B cell (primary cell): ENCODE data around the gene TMEM52. TPM values are rescaled to one million over a fixed set of nuclear protein-coding genes. Genes with fewer than 3 reads are reported as not detected.

Source experiments
- ATAC-seq: fragments of 200-7000 bp; cut with Tn5 transposase; one replicate; pipeline ENCODE4 v1.10.0; 2021; ENCODE audit warnings: low read depth, mild to moderate bottlenecking, moderate number of reproducible peaks, moderate library complexity
- CTCF ChIA-PET: fragments of 350-600 bp; sonication (Branson Sonifier 250); formaldehyde crosslinking; loops from one replicate; lab custom pipeline; 2021; ENCODE audit warnings: antibody characterized with exemption, inconsistent platforms; lab: Charles Lee
- POLR2A ChIA-PET: fragments of 350-600 bp; sonication (Branson Sonifier 250); formaldehyde crosslinking; loops from one replicate; lab custom pipeline; 2021; ENCODE audit warnings: antibody characterized with exemption; lab: Charles Lee
- DNase-seq: peaks from one replicate; pipeline ENCODE4 v3.0.0; 2013
- H2AFZ ChIP-seq: 2 replicates; pipeline ENCODE4 v1.6.1; 2012; ENCODE audit warnings: mild to moderate bottlenecking, low read depth, low read length; ENCODE audit not compliant: insufficient read depth, poor library complexity, severe bottlenecking
- H3K27ac ChIP-seq, 2 donors: 1 replicate in 1 of 2; 2 replicates in 1 of 2; pipeline ENCODE4 v1.5.1; 2012 to 2013; ENCODE audit warnings: low read length in 2 of 2, mild to moderate bottlenecking in 2 of 2, moderate library complexity in 1 of 2
- H3K27me3 ChIP-seq, 4 experiments: fragments of 200-600 bp in 1 of 4; sonication (generic) in 1 of 4; replicated peaks in 1 of 4; 1 replicate in 2 of 4; 2 replicates in 2 of 4; pipeline versions ENCODE4 v1.6.1 to v1.7.0; 2013 to 2016; ENCODE audit warnings: low read length in 3 of 4, mild to moderate bottlenecking in 2 of 4, mixed read lengths in 1 of 4, moderate library complexity in 1 of 4; ENCODE audit not compliant: insufficient read depth in 4 of 4, control insufficient read depth in 3 of 4; ENCODE audit errors: control extremely low read depth in 1 of 4
- H3K36me3 ChIP-seq, 2 experiments: replicated peaks in 1 of 2; 1 replicate in 1 of 2; 2 replicates in 1 of 2; pipeline versions ENCODE4 v1.6.1 to v1.7.1; 2013; ENCODE audit warnings: low read length in 1 of 2; ENCODE audit not compliant: insufficient read depth in 2 of 2, control insufficient read depth in 1 of 2; ENCODE audit errors: control extremely low read depth in 1 of 2, extremely low read depth in 1 of 2
- H3K4me1 ChIP-seq, 2 donors: fragments of 200-600 bp in 1 of 2; sonication (generic) in 1 of 2; 1 replicate in 1 of 2; 2 replicates in 1 of 2; pipeline versions ENCODE4 v1.5.1 to v1.6.1; 2013 to 2017; ENCODE audit warnings: low read length in 2 of 2; ENCODE audit not compliant: control insufficient read depth in 2 of 2, insufficient read depth in 2 of 2
- H3K4me2 ChIP-seq: replicated peaks from 2 replicates; pipeline ENCODE3; 2012; ENCODE audit warnings: mild to moderate bottlenecking, low read depth, low read length; ENCODE audit not compliant: poor library complexity, severe bottlenecking
- H3K4me3 ChIP-seq, 5 experiments: fragments of 200-600 bp in 1 of 5; sonication (generic) in 1 of 5; 1 replicate in 3 of 5; 2 replicates in 2 of 5; pipeline versions ENCODE4 v1.5.1 to v1.7.0; 2011 to 2016; ENCODE audit warnings: low read length in 4 of 5, mild to moderate bottlenecking in 4 of 5, low read depth in 2 of 5, control low read depth in 1 of 5, moderate library complexity in 1 of 5; ENCODE audit not compliant: insufficient read depth in 1 of 5; ENCODE audit errors: control extremely low read depth in 1 of 5, extremely low read depth in 1 of 5
- H3K79me2 ChIP-seq: fragments of 200-600 bp; sonication (generic); one replicate; pipeline ENCODE4 v1.6.0; 2016; ENCODE audit warnings: low read length; ENCODE audit not compliant: control insufficient read depth, insufficient read depth
- H3K9ac ChIP-seq: fragments of 200-600 bp; sonication (generic); 2 replicates; pipeline ENCODE4 v1.6.1; 2017; ENCODE audit warnings: mild to moderate bottlenecking, low read length, moderate library complexity
- H3K9me3 ChIP-seq, 3 donors: one replicate each; pipeline versions ENCODE4 v1.6.1 to v1.7.1; 2013; ENCODE audit warnings: low read length in 2 of 3; ENCODE audit not compliant: control insufficient read depth in 2 of 3, insufficient read depth in 1 of 3; ENCODE audit errors: control extremely low read depth in 1 of 3
- H4K20me1 ChIP-seq: 2 replicates; pipeline ENCODE4 v1.6.0; 2012; ENCODE audit warnings: mild to moderate bottlenecking, low read length; ENCODE audit not compliant: insufficient read depth, control insufficient read depth, poor library complexity, severe bottlenecking
- H3K27ac Mint-ChIP-seq: one replicate; pipeline ENCODE4 v1.8.0; 2021; ENCODE audit warnings: mixed read lengths
- H3K27me3 Mint-ChIP-seq: one replicate; pipeline ENCODE4 v1.8.0; 2021; ENCODE audit warnings: mixed read lengths
- H3K4me1 Mint-ChIP-seq: one replicate; pipeline ENCODE4 v1.8.0; 2021; ENCODE audit warnings: mixed read lengths
- H3K4me3 Mint-ChIP-seq: one replicate; pipeline ENCODE4 v1.8.0; 2021; ENCODE audit warnings: mixed read lengths
- H3K9me3 Mint-ChIP-seq: one replicate; pipeline ENCODE4 v1.8.0; 2022; ENCODE audit warnings: mixed read lengths; ENCODE audit not compliant: insufficient read depth
- EZH2 ChIP-seq: IDR thresholded peaks from 2 replicates; pipeline ENCODE4 v1.6.1; 2012; ENCODE audit warnings: borderline replicate concordance, low read depth, mild to moderate bottlenecking, moderate library complexity, low read length; ENCODE audit not compliant: insufficient read depth, poor library complexity, severe bottlenecking
- WGBS: methylation state at CpG from one replicate; pipeline ENCODE4 v1.1.5; 2013; ENCODE audit warnings: missing lambda C conversion rate; ENCODE audit not compliant: insufficient coverage; 5-methylcytosine and 5-hydroxymethylcytosine counted together
- intact Hi-C: fragments of 100-400 bp; cut with micrococcal nuclease; formaldehyde crosslinking; loops from one replicate; pipeline ENCODE4 v1.10.0; 2022
- polyA plus RNA-seq: library from polyadenylated mRNA; depleted of rRNA; stranded (reverse); fragments of >200 nt; gene quantifications from 2 replicates; pipeline ENCODE4 v1.2.3, GENCODE V29; 2012
- total RNA-seq, 2 donors: library from RNA; stranded (reverse); fragments of 120-200 nt in 1 of 2; gene quantifications; 1 replicate in 1 of 2; 2 replicates in 1 of 2; pipeline versions ENCODE4 v1.2.3 to v1.2.4, GENCODE V29; 2013 to 2022
- TF ChIP-seq, protein P1 (sequence below): fragments of 200-600 bp; IDR thresholded peaks from one replicate; pipeline ENCODE4 v1.8.0; 2022; ENCODE audit warnings: antibody characterized with exemption, mild to moderate bottlenecking

TMEM52 gene
- total and polyA plus RNA-seq, 2 donors (not counting 1 experiment from before 2014, with no cell fraction given): 0.69 to 1.00 TPM

DNA sequence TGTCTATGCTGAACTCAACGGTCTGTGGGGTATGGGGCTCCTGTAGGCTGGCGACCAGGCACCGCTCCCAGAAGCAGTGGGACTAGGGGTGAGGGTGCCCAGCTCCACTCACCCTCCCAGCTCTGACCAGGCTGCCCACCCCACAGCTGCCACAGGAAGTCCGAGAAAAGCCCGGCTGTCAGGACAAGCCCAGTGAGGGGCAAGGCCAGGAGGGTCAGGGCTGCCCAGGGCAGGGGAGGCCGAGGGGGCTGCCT is 3.5 kb upstream of the TMEM52 start:
- Mint-ChIP-seq H3K4me3 (no peak overlapping the region), H3K27me3 (peaks cover 7% of the 10 kb centered on the region), H3K4me1 (peaks cover 4% of the 10 kb centered on the region), H3K9me3 (no peaks in the 10 kb centered on the region), H3K27ac (no peak overlapping the region)
- intact Hi-C loops: no loop called here
- CTCF ChIA-PET: no interaction called here
- no peaks in the 10 kb centered on the region for H4K20me1 ChIP-seq
- ATAC-seq (no peak), DNase-seq (no peak)
- peaks cover 0 to 16% (median 0%) of the 10 kb centered on the region in 4 experiments for H3K27me3 ChIP-seq
- H2AFZ ChIP-seq: no peak overlapping the region
- 92% methylated on average over 4 of the region's 6 CpGs for WGBS
- H3K4me3 ChIP-seq: no peak overlapping the region
- TF ChIP-seq, protein P1, sequence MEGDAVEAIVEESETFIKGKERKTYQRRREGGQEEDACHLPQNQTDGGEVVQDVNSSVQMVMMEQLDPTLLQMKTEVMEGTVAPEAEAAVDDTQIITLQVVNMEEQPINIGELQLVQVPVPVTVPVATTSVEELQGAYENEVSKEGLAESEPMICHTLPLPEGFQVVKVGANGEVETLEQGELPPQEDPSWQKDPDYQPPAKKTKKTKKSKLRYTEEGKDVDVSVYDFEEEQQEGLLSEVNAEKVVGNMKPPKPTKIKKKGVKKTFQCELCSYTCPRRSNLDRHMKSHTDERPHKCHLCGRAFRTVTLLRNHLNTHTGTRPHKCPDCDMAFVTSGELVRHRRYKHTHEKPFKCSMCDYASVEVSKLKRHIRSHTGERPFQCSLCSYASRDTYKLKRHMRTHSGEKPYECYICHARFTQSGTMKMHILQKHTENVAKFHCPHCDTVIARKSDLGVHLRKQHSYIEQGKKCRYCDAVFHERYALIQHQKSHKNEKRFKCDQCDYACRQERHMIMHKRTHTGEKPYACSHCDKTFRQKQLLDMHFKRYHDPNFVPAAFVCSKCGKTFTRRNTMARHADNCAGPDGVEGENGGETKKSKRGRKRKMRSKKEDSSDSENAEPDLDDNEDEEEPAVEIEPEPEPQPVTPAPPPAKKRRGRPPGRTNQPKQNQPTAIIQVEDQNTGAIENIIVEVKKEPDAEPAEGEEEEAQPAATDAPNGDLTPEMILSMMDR: no peak
- no peak for TF ChIP-seq EZH2
- no peak overlapping the region for H3K27ac ChIP-seq
- H3K4me1 ChIP-seq: peaks cover 12 to 20% of the 10 kb centered on the region in 2 donors
- no peaks in the 10 kb centered on the region for H3K79me2 ChIP-seq
- H3K36me3 ChIP-seq: no peaks in the 10 kb centered on the region
- peaks cover 0 to 5% (median 0%) of the 10 kb centered on the region in 3 donors for H3K9me3 ChIP-seq
- no peak overlapping the region for H3K9ac ChIP-seq
- POLR2A ChIA-PET: no interaction called here
- H3K4me2 ChIP-seq: no peak overlapping the region

DNA sequence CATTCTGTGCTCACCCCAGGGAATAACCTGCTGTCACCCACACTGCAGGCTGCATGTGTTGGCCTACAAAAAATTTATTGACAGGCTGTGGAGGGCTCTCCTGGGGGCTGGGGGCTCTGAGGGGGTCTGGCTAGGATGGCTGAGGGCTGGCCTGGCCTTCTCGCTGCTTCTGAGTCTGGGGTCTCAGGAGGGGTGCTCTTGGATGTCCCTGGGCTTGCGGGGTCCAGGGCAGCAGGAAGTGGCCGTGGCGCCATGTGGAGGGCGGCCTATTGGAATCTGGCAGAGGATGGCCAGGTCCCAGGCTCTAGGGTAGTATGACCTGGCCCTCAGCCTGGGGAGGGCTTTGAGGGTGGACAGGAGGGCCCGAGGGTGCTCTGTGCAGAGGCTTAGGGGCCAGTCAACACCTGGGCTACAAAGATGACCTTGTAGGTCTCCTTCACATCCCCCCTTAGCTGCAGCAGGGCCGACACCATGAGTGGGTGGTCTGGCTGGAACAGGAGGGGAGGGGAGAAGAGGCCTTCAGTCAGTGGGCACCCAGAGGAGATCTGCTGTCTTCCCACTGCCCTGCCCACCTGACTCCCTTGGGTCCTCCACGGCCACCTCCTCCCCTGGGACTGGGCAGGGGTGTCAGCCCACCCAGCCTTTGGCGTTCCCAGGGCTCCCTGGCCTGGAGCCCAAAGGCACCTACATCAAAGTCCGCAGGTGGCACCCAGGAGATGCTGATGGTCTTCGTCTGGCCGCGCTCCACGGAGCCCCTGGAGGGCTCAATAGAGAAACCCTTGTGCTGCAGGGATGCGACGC is 3.0 kb upstream of the TMEM52 start:
- no peaks in the 10 kb centered on the region for H3K79me2 ChIP-seq
- H3K4me1 ChIP-seq: peaks cover 12 to 22% of the 10 kb centered on the region in 2 donors
- intact Hi-C loops: no loop called here
- ChIA-PET POLR2A (no interaction called here), CTCF (no interaction called here)
- H3K27ac ChIP-seq: no peak overlapping the region
- H3K27ac Mint-ChIP-seq: no peak overlapping the region
- no peak overlapping the region for H2AFZ ChIP-seq
- peaks cover 4% of the 10 kb centered on the region for H3K4me1 Mint-ChIP-seq
- H3K9me3 ChIP-seq: peaks cover 0 to 5% (median 0%) of the 10 kb centered on the region in 3 donors
- peaks cover 0 to 16% (median 0%) of the 10 kb centered on the region in 4 experiments for H3K27me3 ChIP-seq
- TF ChIP-seq, protein P1: no peak
- TF ChIP-seq EZH2: no peak
- no peaks in the 10 kb centered on the region for H4K20me1 ChIP-seq
- H3K4me3 ChIP-seq: no peak overlapping the region
- H3K9ac ChIP-seq: no peak overlapping the region
- H3K4me3 Mint-ChIP-seq: no peak overlapping the region
- H3K4me2 ChIP-seq: no peak overlapping the region
- DNase-seq: peak; percentile 26
- WGBS: 88% methylated on average over 14 of the region's 16 CpGs
- no peak for ATAC-seq
- no peaks in the 10 kb centered on the region for H3K36me3 ChIP-seq
- peaks cover 7% of the 10 kb centered on the region for H3K27me3 Mint-ChIP-seq
- no peaks in the 10 kb centered on the region for H3K9me3 Mint-ChIP-seq
